22Rv1 (cell line): ENCODE data around the gene LRP5.
"Not testable (repeated sequence)": the region's sequence is repeated elsewhere in the genome, so short reads cannot be mapped to it uniquely, and the experiment has no call there.

Experiments used
- H3K27ac ChIP-seq: fragments of 450-650 bp; 2 replicates; pipeline ENCODE4 v1.5.1; 2017
- ZFX ChIP-seq: fragments of 450-650 bp; IDR thresholded peaks from 2 replicates; pipeline ENCODE4 v1.6.1; 2017; ENCODE audit warnings: antibody characterized with exemption, borderline replicate concordance
- TF ChIP-seq, protein P1 (sequence below): fragments of 450-650 bp; IDR thresholded peaks from 2 replicates; pipeline ENCODE4 v1.5.1; 2017; ENCODE audit warnings: mild to moderate bottlenecking

LRP5 gene

GRCh38 chr11:68471360-68472340 is 159.3 kb downstream of the LRP5 start:
- TF ChIP-seq ZFX: no peak
- TF ChIP-seq, protein P1, sequence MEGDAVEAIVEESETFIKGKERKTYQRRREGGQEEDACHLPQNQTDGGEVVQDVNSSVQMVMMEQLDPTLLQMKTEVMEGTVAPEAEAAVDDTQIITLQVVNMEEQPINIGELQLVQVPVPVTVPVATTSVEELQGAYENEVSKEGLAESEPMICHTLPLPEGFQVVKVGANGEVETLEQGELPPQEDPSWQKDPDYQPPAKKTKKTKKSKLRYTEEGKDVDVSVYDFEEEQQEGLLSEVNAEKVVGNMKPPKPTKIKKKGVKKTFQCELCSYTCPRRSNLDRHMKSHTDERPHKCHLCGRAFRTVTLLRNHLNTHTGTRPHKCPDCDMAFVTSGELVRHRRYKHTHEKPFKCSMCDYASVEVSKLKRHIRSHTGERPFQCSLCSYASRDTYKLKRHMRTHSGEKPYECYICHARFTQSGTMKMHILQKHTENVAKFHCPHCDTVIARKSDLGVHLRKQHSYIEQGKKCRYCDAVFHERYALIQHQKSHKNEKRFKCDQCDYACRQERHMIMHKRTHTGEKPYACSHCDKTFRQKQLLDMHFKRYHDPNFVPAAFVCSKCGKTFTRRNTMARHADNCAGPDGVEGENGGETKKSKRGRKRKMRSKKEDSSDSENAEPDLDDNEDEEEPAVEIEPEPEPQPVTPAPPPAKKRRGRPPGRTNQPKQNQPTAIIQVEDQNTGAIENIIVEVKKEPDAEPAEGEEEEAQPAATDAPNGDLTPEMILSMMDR: no peak
- H3K27ac ChIP-seq: no peak overlapping the region

GRCh38 chr11:68472778-68473177 is 160.4 kb downstream of the LRP5 start:
- TF ChIP-seq, protein P1: no peak
- TF ChIP-seq ZFX: no peak
- H3K27ac ChIP-seq: no peak overlapping the region

DNA sequence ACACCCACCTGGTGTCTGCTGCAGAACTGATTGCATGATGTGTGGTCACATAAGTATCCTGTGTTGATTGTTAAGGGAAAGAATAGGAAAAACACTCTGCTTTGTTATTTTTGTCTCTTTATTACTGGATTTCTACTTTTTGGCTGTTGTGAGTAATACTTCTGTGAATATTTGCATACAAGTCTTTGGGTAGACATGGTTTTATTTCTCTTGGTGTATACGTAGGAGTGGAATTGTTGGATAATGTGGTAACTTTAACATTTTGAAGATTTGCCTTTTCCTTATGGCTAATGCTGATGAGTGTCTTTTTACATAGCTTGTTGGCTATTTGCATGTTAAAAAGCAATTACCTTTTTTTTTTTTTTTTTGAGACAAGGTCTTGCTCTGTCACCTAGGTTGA is 161.3 kb downstream of the LRP5 start:
- TF ChIP-seq, protein P1: no peak
- no peak for TF ChIP-seq ZFX
- no peak overlapping the region for H3K27ac ChIP-seq

DNA sequence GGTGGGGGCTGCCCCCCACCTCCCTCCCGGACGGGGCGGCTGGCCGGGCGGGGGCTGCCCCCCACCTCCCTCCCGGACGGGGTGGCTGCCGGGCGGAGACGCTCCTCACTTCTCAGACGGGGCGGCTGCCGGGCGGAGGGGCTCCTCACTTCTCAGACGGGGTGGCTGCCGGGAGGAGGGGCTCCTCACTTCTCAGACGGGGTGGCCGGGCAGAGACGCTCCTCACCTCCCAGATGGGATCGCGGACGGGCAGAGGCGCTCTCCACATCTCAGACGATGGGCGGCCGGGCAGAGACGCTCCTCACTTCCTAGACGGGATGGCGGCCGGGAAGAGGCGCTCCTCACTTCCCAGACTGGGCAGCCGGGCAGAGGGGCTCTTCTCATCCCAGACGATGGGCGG is 163.2 kb downstream of the LRP5 start:
- H3K27ac ChIP-seq: not testable (repeated sequence)

DNA sequence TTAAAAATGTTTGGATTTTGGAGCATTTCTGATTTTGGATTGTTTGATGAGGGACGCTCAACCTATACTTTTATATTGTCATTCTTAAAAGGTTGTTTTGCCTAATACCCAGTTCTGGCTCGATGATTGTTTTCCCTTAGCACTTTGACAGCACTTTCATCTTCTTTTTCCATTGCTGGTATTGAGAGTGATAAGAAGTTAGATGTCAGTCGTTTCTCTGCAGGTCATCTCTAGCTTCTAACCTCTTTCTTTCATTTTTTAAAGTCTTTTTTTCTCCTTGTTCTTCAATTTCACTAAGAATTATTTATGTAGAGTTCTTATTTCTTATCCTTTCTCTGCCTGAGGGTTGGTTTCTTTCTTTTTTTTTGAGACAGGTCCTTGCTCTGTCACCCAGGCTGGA is 167.0 kb downstream of the LRP5 start:
- H3K27ac ChIP-seq: no peak overlapping the region
- TF ChIP-seq, protein P1: no peak
- TF ChIP-seq ZFX: no peak

DNA sequence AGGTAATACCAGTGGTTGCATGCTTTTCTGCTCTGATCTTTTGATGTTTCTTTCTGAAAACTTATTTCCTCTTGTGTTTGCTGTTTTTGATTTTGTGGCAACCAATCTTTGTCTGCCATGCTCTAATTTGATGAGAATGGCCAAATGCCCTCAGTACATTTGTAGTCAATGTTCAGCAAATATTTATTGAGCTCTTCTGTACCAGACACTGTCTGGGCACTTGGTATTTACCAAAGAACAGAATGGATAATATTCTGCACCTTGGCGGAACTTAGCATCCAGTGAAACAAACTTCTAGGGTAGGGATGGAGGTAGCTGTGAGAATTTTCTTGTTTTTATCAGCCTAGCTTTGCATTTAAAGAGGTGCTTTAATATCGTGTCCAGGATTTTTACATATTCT is 167.8 kb downstream of the LRP5 start:
- no peak for TF ChIP-seq ZFX
- TF ChIP-seq, protein P1: no peak
- H3K27ac ChIP-seq: no peak overlapping the region

DNA sequence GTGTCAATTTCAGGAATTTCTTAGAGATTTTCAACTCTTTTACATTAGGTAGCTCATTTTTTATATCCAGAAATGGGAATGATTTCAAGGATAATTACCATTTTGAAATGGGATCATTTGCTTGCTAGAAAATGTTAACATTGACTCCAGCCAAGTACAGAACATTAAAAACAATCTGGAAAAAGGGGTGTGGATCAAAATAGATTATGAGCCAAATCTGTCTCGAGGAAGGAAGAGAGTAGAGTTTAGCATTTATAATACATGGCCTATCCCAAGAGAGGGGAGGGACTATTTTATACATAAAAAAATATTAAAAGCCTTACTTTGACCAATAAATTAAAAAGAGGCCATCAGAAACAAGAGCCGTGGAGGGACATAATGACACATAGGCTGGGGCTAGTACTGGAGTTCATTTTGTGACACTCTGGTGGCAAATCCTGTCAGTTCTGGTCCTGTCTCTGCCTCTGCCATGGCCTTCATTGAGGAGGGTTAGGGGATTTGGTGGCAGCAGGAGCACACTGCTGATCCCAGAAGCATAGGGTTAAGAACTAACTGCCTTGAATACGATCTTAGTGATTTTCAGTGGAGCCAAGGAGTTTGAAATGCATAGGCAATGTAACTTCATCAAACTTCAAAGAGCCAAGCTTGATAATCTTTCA is 168.6 kb downstream of the LRP5 start:
- TF ChIP-seq, protein P1: no peak
- TF ChIP-seq ZFX: no peak
- no peak overlapping the region for H3K27ac ChIP-seq
